DMS79 treated with DMSO at 0.1 percent for 48 hours (cell line): ENCODE measurements around the gene MMP25.

ENCODE experiments used
- DNase-seq: peaks from one replicate; lab custom pipeline; 2025; lab: John Stamatoyannopoulos, UW

The MMP25 gene

DNA sequence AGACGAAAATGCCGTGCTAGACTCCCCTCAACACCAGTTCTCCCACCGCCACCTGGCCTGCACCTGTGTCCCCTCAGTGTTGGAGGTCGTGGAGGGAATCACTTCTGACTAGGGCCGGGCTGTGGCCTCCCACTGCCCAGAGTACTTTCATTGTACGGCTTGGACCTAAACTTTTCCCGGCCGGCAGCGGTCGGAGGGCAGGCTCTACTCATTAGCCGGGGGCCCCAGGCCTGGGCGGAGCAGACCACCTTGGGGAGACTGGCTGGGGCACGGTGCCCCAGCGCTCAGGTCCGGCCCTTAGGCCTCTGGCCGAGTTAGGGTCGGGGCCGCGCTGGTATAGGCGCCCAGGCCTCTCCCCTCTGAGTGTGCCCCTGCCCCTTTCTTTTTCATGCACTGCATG lies 29.0 kb upstream of the MMP25 start:
- DNase-seq: no peak

DNA sequence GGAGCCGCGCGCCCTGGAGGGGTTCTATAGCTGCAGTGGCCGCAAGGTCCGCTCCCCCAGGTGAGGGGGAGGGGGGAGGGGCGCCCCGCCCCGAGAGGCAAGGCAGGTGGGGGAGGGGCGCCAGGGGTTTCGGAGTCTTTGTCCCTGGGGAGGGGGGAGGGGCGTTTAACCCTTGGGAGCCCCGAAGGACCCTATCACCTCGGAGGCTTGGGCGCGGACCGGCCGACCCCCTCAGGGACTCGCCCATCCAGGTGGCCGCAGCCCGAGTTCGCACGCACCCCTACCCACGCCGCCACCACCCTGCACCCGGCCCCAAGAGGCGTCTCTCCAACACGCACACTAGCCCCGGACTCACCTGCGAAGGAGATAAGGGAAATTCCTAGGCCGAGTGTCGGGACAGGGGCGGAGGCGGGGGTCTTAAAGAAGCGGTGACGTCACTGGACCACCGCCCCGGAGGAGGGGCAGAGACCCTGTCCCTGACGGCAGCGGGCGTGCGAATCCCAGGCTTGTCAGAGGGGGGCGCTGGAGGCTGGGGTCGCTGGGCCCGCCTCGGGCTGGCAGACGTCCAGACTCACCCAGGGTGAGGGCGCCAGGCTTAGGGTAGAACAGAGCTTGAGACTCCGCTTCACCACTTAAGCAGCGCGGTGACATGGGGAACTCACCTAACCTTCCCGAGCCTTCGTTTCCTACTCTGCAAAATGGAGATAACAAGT lies 28.4 kb upstream of the MMP25 start, which contains the start of gene CLDN6:
Gene CLDN6 (minus strand): TSS at position 390 of the 713 bp plus-strand sequence. CDS start 2,162 bp downstream, outside the sequence.
- no peak for DNase-seq

DNA sequence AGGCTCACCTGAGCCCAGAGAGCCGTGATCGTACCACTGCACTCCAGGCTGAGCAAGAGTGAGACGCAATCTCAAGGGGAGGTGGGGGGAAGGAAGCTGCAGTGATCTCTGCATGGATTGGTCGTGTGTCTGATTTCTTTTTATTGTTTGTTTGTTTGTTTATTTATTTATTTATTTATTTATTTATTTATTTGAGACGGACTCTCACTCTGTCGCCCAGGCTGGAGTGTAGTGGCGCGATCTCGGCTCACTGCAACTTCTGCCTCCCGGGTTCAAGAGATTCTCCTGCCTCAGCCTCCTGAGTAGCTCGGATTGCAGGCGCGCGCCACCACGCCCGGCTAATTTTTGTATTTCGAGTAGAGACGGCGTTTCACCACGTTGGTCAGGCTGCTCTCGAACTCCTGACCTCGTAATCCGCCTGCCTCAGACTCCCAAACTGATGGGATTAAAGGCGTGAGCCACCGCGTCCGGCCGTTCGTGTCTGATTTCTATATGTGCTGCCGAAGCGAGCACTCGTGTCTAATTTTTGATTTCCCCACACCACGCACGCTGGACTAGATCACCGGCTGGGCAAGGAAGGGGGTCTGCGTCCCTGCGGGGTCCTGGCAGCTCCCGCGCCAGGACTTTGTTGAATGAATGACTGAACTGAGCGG lies 26.6 kb upstream of the MMP25 start:
- no peak for DNase-seq

DNA sequence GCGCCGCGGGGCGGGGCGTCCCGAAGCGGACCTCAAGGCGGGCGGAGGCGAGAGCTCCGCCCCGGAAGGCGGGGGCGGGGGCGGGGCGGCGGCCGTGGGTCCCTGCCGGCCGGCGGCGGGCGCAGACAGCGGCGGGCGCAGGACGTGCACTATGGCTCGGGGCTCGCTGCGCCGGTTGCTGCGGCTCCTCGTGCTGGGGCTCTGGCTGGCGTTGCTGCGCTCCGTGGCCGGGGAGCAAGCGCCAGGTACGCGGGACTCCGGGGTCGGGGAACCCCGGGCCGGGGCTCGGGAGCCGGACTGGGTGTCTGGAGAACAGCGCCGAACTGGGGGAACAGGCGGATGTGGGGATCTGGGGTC lies 26.1 kb upstream of the MMP25 start, which contains the start of gene TNFRSF12A:
Gene TNFRSF12A (plus strand): TSS at position 122 of the 357 bp plus-strand sequence. CDS start 30 bp downstream, at position 152.
- peak; percentile 38 for DNase-seq

DNA sequence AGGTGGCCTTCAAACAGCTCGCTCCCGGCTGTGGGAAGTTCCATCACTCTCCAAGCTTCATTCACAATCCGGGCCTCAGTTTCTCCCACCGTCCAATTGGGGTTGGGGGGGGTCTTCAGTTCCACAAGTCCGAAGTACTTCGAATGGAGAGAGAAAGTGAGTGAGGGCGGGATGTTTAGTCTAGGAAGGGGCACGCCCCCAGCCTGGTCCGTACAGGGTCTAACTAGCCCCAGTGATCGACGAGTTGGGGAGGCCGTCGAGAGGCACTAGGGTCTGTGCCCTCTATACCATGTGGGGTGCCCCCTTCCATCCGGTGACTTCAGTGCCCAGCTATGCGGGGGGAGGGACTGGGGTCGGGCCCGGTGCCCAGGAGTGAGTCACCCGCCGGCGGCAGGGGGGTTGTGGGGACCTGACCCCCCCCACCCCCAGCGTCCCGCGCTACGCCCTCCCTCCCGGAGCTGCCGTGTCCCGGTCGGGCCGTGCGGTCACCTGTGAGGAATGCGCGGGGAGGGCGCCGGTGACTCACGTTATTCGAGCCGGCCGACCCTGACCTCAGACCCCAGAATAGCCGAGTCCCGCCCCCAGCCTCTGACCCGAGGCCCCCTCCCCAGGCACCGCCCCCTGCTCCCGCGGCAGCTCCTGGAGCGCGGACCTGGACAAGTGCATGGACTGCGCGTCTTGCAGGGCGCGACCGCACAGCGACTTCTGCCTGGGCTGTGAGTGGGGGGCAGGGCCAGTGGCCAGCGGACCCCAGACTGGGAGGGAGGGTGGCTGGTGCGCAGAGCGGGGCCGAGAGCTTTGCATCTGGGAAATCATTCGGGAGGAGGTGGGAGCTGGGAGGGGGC lies 25.5 kb upstream of the MMP25 start:
- no peak for DNase-seq

DNA sequence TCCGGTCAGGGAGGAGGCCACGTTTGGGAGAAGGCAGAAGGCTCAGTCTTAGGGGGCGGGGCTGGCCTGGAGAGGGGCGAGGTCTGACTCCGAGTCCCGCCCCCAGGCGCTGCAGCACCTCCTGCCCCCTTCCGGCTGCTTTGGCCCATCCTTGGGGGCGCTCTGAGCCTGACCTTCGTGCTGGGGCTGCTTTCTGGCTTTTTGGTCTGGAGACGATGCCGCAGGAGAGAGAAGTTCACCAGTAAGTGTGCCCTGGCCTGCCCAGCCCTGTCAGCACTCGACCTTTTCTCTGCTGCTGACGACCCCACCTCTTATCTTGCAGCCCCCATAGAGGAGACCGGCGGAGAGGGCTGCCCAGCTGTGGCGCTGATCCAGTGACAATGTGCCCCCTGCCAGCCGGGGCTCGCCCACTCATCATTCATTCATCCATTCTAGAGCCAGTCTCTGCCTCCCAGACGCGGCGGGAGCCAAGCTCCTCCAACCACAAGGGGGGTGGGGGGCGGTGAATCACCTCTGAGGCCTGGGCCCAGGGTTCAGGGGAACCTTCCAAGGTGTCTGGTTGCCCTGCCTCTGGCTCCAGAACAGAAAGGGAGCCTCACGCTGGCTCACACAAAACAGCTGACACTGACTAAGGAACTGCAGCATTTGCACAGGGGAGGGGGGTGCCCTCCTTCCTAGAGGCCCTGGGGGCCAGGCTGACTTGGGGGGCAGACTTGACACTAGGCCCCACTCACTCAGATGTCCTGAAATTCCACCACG lies 24.7 kb upstream of the MMP25 start:
- peak; percentile 46 for DNase-seq

DNA sequence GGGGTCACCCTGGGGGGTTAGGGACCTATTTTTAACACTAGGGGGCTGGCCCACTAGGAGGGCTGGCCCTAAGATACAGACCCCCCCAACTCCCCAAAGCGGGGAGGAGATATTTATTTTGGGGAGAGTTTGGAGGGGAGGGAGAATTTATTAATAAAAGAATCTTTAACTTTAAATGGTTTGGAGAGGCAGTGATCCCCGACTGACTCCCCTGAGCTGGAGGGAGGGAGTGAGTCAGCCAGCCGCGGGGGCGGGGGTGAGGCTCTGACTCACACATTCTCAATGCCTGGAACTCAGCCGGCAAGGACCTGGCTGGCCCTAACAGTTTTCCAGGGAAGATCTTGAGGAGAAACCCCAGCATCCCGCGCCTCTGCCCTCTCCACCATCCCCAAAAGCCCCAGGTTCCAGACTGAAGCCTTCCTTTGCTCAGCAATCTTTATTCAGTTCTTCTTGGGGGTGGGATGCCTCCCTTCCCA lies 24.1 kb upstream of the MMP25 start:
- DNase-seq: no peak

DNA sequence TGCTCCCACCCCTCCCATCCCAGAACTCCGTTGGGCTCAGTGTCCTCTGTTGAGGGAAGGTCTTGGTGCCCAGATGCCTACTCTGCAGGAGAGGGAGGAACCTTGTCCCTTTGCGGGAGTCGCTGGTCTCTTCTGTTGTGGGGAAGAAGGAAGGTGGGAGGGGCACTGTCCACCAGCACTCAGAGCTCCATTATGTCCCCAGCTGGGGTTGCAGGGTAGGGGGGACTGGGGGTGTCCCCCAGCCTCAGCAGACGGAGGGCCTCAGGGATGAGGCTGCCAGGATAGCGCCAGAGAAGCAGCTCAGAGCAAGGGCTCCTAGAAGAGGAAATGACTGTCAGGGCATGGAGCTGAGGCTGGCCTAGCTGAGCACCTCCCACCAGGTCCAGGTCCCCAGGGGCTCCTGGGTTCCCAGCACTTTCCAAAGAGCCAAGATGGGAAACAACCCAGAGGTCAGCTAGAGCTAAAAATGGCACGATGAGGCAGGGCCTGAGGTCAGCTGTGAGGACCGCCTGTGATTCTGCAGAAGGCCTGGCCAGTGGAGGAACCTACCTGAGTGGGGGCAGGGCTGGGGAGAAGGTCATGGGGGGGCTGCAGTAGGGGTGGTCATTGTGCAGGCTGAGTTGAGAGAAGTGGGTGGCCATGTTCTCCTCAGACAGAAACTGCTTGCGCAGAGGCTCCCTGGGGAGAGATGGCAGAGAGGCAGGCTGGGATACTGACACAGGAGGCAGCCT lies 23.5 kb upstream of the MMP25 start:
- DNase-seq: no peak

DNA sequence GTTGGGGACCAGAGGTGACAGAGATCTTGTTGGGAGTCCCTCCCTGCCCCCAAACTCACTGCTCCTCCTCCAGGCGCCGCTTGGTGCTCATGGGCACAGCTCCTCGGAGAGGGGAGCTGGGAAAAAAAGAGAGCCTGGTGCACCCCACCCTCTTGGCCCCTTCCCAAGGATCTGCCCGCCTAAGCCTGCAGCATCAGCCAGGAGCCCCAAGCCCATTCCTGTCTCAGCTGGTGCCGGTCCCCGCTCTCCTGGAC lies 23.0 kb upstream of the MMP25 start:
- peak; percentile 32 for DNase-seq

DNA sequence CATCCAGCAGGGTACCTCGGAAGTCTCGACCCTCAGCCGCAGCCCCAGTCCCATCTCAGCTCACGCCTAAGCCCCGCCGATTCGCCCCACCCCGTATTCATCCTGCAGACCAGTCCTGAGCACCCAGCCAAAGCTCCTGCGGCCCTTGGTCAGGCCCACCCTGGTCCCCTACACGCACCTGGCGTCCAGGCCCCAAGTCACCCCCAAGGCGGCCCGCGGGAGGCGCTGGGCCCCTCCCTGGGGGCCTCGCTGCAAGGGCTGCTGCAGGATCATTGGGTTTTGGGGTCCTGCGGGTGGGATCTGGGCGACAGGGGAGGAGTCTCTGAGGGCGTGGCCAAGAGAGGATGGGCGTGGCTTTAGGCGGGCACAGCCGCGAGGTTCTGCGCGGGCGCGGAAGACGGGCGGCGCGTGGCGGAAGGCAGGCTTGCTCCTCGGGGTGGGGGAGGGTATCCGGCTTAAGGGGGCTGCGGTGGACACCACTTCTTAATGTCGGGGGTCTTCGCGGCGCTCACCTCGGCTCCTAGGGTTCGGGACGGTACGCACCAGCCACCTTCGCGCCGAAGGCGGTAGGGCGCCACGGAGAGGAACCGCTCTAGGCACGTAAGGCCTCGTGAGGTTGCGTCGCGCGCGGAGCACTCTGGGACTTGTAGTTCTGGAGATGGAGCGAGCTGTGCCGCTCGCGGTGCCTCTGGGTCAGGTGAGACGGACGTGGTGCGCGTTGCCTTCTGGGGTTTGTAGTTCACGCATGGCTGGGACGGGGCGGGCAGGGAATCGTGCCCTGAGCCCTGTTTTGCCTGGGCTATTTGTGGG lies 22.5 kb upstream of the MMP25 start, which contains the start of the genes HCFC1R1 and THOC6:
Gene HCFC1R1 (minus strand): TSS at position 274 of the 810 bp plus-strand sequence. CDS start 1 bp downstream, at position 273.
Gene THOC6 (plus strand): TSS at position 367 of the 810 bp plus-strand sequence. CDS start 292 bp downstream, at position 659.
- peak; percentile 89 for DNase-seq

DNA sequence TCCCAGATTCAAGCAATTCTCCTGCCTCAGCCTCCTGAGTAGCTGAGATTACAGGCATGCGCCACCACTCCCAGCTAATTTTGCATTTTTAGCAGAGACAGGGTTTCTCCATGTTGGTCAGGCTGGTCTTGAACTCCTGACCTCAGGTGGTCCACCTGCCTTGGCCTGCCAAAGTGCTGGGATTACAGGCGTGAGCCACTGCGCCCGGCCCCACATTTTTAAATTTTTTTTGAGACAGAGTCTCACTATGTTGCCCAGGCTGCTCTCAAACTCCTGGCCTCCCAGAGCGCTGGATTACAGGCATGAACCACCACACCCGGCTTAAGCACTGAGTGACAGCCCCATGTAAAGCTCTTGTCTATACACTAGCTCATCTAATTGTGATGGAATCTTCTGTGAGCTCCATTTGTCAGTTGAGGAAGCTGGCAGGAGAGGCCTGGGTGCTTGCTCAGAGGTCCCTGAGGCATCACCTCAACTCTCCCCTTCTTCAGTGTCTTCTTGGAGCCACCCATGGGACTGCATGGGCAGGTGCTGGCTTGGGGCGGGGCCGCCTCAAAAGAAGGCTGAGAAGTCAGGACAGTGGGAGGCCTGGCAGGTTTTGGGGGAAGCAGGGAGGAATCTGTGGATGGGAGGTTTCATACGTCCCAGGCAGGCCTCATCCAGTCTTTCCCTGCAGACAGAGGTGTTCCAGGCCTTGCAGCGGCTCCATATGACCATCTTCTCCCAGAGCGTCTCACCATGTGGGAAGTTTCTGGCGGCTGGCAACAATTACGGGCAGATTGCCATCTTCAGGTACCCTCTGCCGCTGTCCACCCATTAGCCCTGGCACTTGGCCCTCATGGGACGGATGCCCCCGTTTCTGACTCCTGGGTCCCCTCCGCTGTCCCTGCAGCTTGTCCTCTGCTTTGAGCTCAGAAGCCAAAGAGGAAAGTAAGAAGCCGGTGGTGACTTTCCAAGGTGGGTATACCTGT lies 21.0 kb upstream of the MMP25 start:
- DNase-seq: no peak

DNA sequence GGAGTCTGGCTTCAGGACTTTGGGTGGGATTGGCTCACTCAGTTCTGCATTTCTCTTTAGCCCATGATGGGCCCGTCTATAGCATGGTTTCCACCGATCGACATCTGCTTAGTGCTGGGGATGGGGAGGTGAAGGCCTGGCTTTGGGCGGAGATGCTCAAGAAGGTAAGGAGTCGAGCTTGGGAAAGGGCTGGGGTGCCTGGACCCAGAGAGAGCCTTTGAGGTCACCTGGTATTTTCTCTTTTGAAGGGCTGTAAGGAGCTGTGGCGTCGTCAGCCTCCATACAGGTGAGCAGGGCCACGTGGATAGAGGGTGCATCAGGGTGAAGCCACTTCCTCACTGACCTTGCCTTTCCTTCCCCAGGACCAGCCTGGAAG lies 20.4 kb upstream of the MMP25 start:
- DNase-seq: no peak

DNA sequence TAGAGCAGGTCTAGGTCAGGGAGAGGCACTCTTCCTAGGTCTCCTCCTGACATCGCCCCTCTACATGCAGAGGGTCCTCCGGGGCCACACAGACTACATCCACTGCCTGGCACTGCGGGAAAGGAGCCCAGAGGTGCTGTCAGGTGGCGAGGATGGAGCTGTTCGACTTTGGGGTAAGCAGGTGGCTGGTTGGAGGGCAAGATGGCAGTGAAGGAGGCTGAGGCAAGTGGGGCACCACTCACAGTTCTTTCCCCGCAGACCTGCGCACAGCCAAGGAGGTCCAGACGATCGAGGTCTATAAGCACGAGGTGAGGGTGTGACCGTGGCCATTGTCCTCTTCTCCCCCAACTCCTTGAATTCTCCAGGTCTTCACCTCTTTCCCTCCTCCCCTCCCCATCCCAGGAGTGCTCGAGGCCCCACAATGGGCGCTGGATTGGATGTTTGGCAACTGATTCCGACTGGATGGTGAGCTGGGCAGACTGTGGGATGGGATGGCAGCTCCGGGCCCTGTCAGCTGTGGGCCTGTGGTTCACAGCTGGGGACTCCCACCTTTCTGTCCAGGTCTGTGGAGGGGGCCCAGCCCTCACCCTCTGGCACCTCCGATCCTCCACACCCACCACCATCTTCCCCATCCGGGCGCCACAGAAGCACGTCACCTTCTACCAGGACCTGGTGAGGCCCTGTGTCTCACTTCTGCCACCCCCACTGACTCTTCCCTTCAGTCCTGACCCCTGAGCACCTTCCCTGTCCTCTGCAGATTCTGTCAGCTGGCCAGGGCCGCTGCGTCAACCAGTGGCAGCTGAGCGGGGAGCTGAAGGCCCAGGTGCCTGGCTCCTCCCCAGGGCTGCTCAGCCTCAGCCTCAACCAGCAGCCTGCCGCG lies 19.5 kb upstream of the MMP25 start:
- DNase-seq: no peak

DNA sequence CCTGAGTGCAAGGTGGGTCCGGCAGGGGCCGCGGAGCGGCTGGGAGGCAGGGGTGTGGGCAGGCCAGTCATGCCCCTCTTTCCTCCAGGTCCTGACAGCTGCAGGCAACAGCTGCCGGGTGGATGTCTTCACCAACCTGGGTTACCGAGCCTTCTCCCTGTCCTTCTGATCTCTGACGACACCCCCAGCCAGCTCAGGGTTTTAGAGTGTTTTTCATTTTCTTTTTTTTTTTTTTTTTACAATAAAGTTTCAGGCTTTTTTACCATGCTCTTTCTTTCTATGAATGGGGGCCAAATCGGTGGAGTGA lies 18.9 kb upstream of the MMP25 start:
- DNase-seq: no peak

DNA sequence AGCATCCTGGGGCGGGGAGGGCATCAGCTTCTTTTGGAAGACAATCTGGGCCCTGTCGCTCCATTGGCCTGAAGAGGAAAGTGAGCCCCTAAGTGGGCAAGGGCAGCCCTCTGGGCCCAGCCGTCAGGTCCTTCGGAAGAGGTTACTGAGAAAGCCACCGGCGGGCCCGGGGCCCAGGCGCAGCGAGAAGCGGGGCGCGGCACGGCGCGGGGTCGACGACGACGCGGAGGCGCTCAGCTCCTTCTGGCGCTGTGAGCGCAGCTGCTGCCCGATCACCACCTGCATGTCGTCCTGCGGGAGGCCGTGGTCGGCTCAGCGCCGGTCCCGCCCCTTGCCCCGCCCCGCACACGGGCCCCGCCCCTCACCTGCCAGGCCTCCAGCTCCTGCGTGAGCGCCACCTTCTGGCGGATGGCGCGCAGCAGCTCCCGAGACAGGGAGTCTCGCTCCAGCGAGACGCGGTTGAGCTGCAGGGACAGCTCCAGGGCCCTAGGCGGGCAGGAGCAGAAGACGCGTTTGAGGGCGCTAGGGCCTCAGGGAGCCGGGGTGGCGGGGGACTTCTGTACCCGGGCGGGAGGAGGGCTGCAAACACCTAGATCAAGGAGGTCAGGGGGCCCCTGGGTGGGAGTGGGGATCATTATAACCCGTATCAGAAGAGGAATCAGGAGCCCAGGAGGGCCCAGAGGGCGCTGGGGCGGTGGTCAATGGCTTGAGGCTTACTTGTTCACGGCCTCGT lies 18.2 kb upstream of the MMP25 start:
- peak; percentile 69 for DNase-seq

DNA sequence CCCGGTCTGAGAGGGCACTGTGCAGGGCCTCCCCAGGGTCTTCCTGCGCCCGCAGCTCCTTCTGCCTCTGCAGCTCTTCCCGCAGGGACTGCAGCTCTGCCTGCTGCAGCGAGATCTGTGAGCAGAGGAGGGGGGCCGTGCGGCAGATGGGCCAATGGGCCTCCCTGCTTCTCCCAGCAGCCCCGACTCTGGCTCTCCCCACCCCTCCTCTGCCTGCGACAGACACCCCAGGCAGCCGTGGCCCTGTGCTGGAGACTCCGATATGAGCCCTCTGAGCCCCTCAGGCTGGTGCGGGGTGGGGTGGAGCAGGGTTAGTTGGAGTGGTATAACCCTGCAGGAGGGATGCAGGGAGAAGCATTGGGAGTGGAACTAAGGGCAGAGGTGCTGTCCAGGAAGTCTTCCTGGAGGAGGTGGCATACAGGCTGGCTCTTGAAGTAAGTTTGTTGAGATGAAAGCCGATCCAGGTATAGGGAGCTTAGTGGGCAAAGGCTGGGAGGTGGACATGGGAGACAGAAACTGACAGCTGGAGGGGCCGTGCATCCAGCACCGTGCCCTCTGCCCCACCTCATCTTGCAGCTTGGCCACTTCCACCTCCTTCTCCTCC lies 17.5 kb upstream of the MMP25 start:
- no peak for DNase-seq
